G401.6 (cell line): Measurements from ENCODE around the gene ADRM1.

Source experiments
- FAIRE-seq: peaks from 2 replicates; lab custom pipeline; 2012; peaks lifted over from hg19 to GRCh38; lab: Jason Lieb, UNC

The ADRM1 gene

GRCh38 chr20:62311832-62312661 lies 9.2 kb downstream of the ADRM1 start:
- FAIRE-seq, result no peak

- FAIRE-seq, result no peak
These were observed 9.8 kb downstream of the ADRM1 start for GRCh38 chr20:62312662-62312977.

GRCh38 chr20:62313021-62313420 lies 10.2 kb downstream of the ADRM1 start:
- no peak for FAIRE-seq

GRCh38 chr20:62313460-62314338 lies 10.9 kb downstream of the ADRM1 start:
- no peak for FAIRE-seq

GRCh38 chr20:62314339-62314638 lies 11.5 kb downstream of the ADRM1 start:
- FAIRE-seq, result no peak

GRCh38 chr20:62314711-62315302 lies 12.0 kb downstream of the ADRM1 start:
- no peak for FAIRE-seq

- FAIRE-seq, result no peak
These were observed 13.0 kb downstream of the ADRM1 start for GRCh38 chr20:62315773-62316172.

GRCh38 chr20:62316331-62317166 lies 13.8 kb downstream of the ADRM1 start:
- no peak for FAIRE-seq

GRCh38 chr20:62317167-62317655 lies 14.4 kb downstream of the ADRM1 start:
- FAIRE-seq, result no peak

GRCh38 chr20:62318400-62319345 lies 15.9 kb downstream of the ADRM1 start:
- no peak for FAIRE-seq

- FAIRE-seq, result no peak
These were observed 16.6 kb downstream of the ADRM1 start for GRCh38 chr20:62319346-62319909.

- no peak for FAIRE-seq
These were observed 18.0 kb downstream of the ADRM1 start for GRCh38 chr20:62320581-62321354.

GRCh38 chr20:62321521-62321948 lies 18.7 kb downstream of the ADRM1 start:
- no peak for FAIRE-seq

- FAIRE-seq, result no peak
These were observed 19.2 kb downstream of the ADRM1 start for GRCh38 chr20:62321975-62322374.

GRCh38 chr20:62322492-62323041 lies 19.8 kb downstream of the ADRM1 start:
- no peak for FAIRE-seq

GRCh38 chr20:62323146-62323979 lies 20.6 kb downstream of the ADRM1 start:
- FAIRE-seq, result no peak

- no peak for FAIRE-seq
These were observed 21.4 kb downstream of the ADRM1 start for GRCh38 chr20:62323980-62324906.
